NCI-H1105 treated with DMSO at 0.1 percent for 48 hours (cell line): ENCODE measurements around the gene CHGA.

Experiments used
- DNase-seq: peaks from one replicate; lab custom pipeline; 2025; lab: John Stamatoyannopoulos, UW

Gene CHGA

GRCh38 chr14:92930737-92931602, 8.0 kb downstream of the CHGA start:
- DNase-seq = no peak

GRCh38 chr14:92931681-92932447, 8.9 kb downstream of the CHGA start:
- no peak for DNase-seq

- no peak for DNase-seq
Observed at GRCh38 chr14:92932448-92933395, 9.8 kb downstream of the CHGA start.

GRCh38 chr14:92933481-92933880, 10.5 kb downstream of the CHGA start:
- DNase-seq = no peak

- DNase-seq = no peak
Observed at GRCh38 chr14:92934196-92935085, 11.5 kb downstream of the CHGA start.

GRCh38 chr14:92935446-92935845, 12.5 kb downstream of the CHGA start:
- no peak for DNase-seq

GRCh38 chr14:92936085-92936484, 13.1 kb downstream of the CHGA start:
- no peak for DNase-seq

- DNase-seq = no peak
Observed at GRCh38 chr14:92937051-92937937, 14.3 kb downstream of the CHGA start.

GRCh38 chr14:92938235-92938875, 15.4 kb downstream of the CHGA start:
- no peak for DNase-seq

GRCh38 chr14:92938890-92939671, 16.1 kb downstream of the CHGA start:
- DNase-seq = no peak

- no peak for DNase-seq
Observed at GRCh38 chr14:92939699-92940098, 16.7 kb downstream of the CHGA start.

- no peak for DNase-seq
Observed at GRCh38 chr14:92940543-92940942, 17.6 kb downstream of the CHGA start.

- no peak for DNase-seq
Observed at GRCh38 chr14:92941531-92941930, 18.6 kb downstream of the CHGA start.

- DNase-seq = no peak
Observed at GRCh38 chr14:92942136-92942535, 19.2 kb downstream of the CHGA start.

GRCh38 chr14:92942576-92942975, 19.6 kb downstream of the CHGA start:
- DNase-seq = no peak

- no peak for DNase-seq
Observed at GRCh38 chr14:92942976-92943710, 20.2 kb downstream of the CHGA start.

GRCh38 chr14:92943855-92944570, 21.1 kb downstream of the CHGA start:
- DNase-seq = no peak
